Breast epithelium (tissue), 3 donors: ENCODE measurements around the gene FUT8.

Experiments
- POLR2AphosphoS5 ChIP-seq, 3 donors: sonication (generic); formaldehyde crosslinking; IDR thresholded peaks; one replicate each; pipeline ENCODE4 v1.6.1; 2017; ENCODE audit warnings: antibody characterized with exemption in 3 of 3
- TF ChIP-seq, protein P1 (sequence below), 3 donors: fragments of 450-650 bp; IDR thresholded peaks; one replicate each; pipeline ENCODE4 v1.5.1; 2016 to 2017; ENCODE audit warnings: antibody characterized with exemption in 3 of 3, mild to moderate bottlenecking in 3 of 3, moderate library complexity in 3 of 3

DNA sequence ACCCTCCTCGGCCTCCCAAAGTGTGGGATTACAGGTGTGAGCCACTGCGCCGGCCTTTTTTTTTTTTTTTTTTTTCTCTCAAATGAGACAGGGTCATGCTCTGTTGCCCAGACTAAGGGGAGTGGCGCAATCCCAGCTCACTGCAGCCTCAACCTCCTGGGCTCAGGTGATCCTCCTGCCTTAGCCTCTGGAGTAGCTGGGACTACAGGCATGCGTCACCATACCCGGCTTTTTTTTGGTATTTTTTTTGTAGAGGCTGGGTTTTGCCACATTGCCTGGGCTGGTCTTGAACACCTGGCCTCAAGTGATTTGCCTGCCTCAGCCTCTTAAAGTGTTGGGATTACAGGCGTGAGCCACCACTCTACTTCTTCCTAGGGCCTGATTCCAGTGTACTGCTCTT lies 18.7 kb downstream of the FUT8 start:
- TF ChIP-seq, protein P1, sequence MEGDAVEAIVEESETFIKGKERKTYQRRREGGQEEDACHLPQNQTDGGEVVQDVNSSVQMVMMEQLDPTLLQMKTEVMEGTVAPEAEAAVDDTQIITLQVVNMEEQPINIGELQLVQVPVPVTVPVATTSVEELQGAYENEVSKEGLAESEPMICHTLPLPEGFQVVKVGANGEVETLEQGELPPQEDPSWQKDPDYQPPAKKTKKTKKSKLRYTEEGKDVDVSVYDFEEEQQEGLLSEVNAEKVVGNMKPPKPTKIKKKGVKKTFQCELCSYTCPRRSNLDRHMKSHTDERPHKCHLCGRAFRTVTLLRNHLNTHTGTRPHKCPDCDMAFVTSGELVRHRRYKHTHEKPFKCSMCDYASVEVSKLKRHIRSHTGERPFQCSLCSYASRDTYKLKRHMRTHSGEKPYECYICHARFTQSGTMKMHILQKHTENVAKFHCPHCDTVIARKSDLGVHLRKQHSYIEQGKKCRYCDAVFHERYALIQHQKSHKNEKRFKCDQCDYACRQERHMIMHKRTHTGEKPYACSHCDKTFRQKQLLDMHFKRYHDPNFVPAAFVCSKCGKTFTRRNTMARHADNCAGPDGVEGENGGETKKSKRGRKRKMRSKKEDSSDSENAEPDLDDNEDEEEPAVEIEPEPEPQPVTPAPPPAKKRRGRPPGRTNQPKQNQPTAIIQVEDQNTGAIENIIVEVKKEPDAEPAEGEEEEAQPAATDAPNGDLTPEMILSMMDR (IDR thresholded peaks at IDR 0.05) = no peak
- TF ChIP-seq POLR2AphosphoS5 (IDR thresholded peaks at IDR 0.05) = no peak
